22Rv1 (cell line): Measurements from ENCODE around the gene FAM89B.
A peak's percentile ranks its signal among the peaks of the same experiment; 100 is the strongest.

ENCODE experiments used
- ZFX ChIP-seq: fragments of 450-650 bp; IDR thresholded peaks from 2 replicates; pipeline ENCODE4 v1.6.1; 2017; ENCODE audit warnings: antibody characterized with exemption, borderline replicate concordance
- TF ChIP-seq, protein P1 (sequence below): fragments of 450-650 bp; IDR thresholded peaks from 2 replicates; pipeline ENCODE4 v1.5.1; 2017; ENCODE audit warnings: mild to moderate bottlenecking

GRCh38 chr11:65571940-65572339, 398 bp upstream of the FAM89B start:
- TF ChIP-seq, protein P1, sequence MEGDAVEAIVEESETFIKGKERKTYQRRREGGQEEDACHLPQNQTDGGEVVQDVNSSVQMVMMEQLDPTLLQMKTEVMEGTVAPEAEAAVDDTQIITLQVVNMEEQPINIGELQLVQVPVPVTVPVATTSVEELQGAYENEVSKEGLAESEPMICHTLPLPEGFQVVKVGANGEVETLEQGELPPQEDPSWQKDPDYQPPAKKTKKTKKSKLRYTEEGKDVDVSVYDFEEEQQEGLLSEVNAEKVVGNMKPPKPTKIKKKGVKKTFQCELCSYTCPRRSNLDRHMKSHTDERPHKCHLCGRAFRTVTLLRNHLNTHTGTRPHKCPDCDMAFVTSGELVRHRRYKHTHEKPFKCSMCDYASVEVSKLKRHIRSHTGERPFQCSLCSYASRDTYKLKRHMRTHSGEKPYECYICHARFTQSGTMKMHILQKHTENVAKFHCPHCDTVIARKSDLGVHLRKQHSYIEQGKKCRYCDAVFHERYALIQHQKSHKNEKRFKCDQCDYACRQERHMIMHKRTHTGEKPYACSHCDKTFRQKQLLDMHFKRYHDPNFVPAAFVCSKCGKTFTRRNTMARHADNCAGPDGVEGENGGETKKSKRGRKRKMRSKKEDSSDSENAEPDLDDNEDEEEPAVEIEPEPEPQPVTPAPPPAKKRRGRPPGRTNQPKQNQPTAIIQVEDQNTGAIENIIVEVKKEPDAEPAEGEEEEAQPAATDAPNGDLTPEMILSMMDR, result peak; percentile 39
- TF ChIP-seq ZFX, result no peak
